Measurements from ENCODE around the gene IFNAR1.

Gene IFNAR1

GRCh38 chr21:33402001-33402979 is 77.5 kb downstream of the IFNAR1 start:
- no peak for TF ChIP-seq CTCF (IDR thresholded peaks at IDR 0.05; ENCODE audit: extremely low read depth, missing control alignments)
- peak; percentile 71 for DNase-seq (ENCODE audit: low spot score)

- no peak for TF ChIP-seq CTCF (IDR thresholded peaks at IDR 0.05; ENCODE audit: extremely low read depth, missing control alignments)
Measured at GRCh38 chr21:33403128-33403785, 78.5 kb downstream of the IFNAR1 start, which contains the start of gene IFNGR2. Gene IFNGR2 (plus strand): TSS chr21:33403413. CDS start chr21:33403544, 131 bp downstream.

GRCh38 chr21:33403786-33404585 is 79.2 kb downstream of the IFNAR1 start:
- DNase-seq (ENCODE audit: low spot score), result peak; percentile 65
- no peak for TF ChIP-seq CTCF (IDR thresholded peaks at IDR 0.05; ENCODE audit: extremely low read depth, missing control alignments)

More at GRCh38 chr21:33403128-33403785, 78.5 kb downstream of the IFNAR1 start, which contains the start of gene IFNGR2:
- peak; percentile 86 for DNase-seq (ENCODE audit: low spot score)

GRCh38 chr21:33406493-33406892 is 81.7 kb downstream of the IFNAR1 start:
- TF ChIP-seq CTCF (IDR thresholded peaks at IDR 0.05; ENCODE audit: extremely low read depth, missing control alignments), result no peak
- DNase-seq (ENCODE audit: low spot score), result no peak
